Measurements from ENCODE around the gene EXOC1.

GRCh38 chr4:55824865-55825264 lies 28.6 kb upstream of the EXOC1 start:
- TF ChIP-seq SRF (IDR thresholded peaks at IDR 0.05; ENCODE audit: low read depth) (no peak), REST (IDR thresholded peaks at IDR 0.05; ENCODE audit: low read depth) (no peak), RAD21 (IDR thresholded peaks at IDR 0.05; ENCODE audit: low read depth) (no peak), CTCF (IDR thresholded peaks at IDR 0.05 in 2 of 3, conservative IDR thresholded peaks at IDR 0.05 in 1 of 3; ENCODE audit: borderline replicate concordance in 1 of 3, insufficient read depth in 1 of 3, low read depth in 2 of 3, low read length in 2 of 3) (no peak), CEBPB (IDR thresholded peaks at IDR 0.05; ENCODE audit: low read depth) (no peak), YY1 (IDR thresholded peaks at IDR 0.05; ENCODE audit: extremely low read depth, insufficient replicate concordance, low read depth, low read length) (no peak), POLR2A (IDR thresholded peaks at IDR 0.05; ENCODE audit: borderline replicate concordance, extremely low read depth, insufficient read depth, insufficient read length) (no peak), POLR2AphosphoS5 (IDR thresholded peaks at IDR 0.05; ENCODE audit: low read depth, low read length) (no peak), CBX3 (IDR thresholded peaks at IDR 0.05; ENCODE audit: low read depth) (no peak), MAX (IDR thresholded peaks at IDR 0.05) (no peak)
